Neural cell (in vitro differentiated cells): ENCODE measurements around the gene CDK6. TPM values are rescaled to one million over a fixed set of nuclear protein-coding genes. Genes with fewer than 3 reads are reported as not detected.

ENCODE experiments used
- H2AFZ ChIP-seq: fragments of 200-600, 300-800 bp; sonication (generic), shearing (Covaris generic); 2 replicates; pipeline ENCODE4 v1.6.0; 2014; ENCODE audit warnings: low read depth, mild to moderate bottlenecking, antibody characterized with exemption, low read length, moderate library complexity
- H3F3A ChIP-seq: fragments of 200-600 bp; shearing (Covaris generic); 2 replicates; pipeline ENCODE4 v1.6.1; 2016; ENCODE audit warnings: mild to moderate bottlenecking, moderate library complexity, mixed read lengths, antibody characterized with exemption, low read length; ENCODE audit not compliant: insufficient read depth, poor library complexity, severe bottlenecking
- H3K27ac ChIP-seq: fragments of 200-600, 300-800 bp; sonication (generic), shearing (Covaris generic); 2 replicates; pipeline ENCODE4 v1.5.1; 2014; ENCODE audit warnings: mild to moderate bottlenecking, low read length, moderate library complexity
- H3K27me3 ChIP-seq: fragments of 300-800, 200-600 bp; sonication (generic), shearing (Covaris generic); 2 replicates; pipeline ENCODE4 v1.6.0; 2014; ENCODE audit warnings: mild to moderate bottlenecking, low read depth, low read length, moderate library complexity; ENCODE audit not compliant: insufficient read depth
- H3K36me3 ChIP-seq: fragments of 300-800, 200-600 bp; sonication (generic), shearing (Covaris generic); 2 replicates; pipeline ENCODE4 v1.5.1; 2014; ENCODE audit warnings: mild to moderate bottlenecking, antibody characterized with exemption, low read length, moderate library complexity; ENCODE audit not compliant: insufficient read depth
- H3K4me2 ChIP-seq: fragments of 300-800, 200-600 bp; sonication (generic), shearing (Covaris generic); 2 replicates; pipeline ENCODE4 v1.6.0; 2014; ENCODE audit warnings: mild to moderate bottlenecking, low read length
- H3K4me3 ChIP-seq: fragments of 300-800, 200-600 bp; sonication (generic), shearing (Covaris generic); 2 replicates; pipeline ENCODE4 v1.5.1; 2014; ENCODE audit warnings: mild to moderate bottlenecking, low read length, moderate library complexity
- H3K79me2 ChIP-seq: fragments of 200-600 bp; shearing (Covaris generic); replicated peaks from 2 replicates; pipeline ENCODE4 v1.6.0; 2014; ENCODE audit warnings: mild to moderate bottlenecking, low read length, moderate library complexity; ENCODE audit not compliant: insufficient read depth
- H3K9ac ChIP-seq: fragments of 300-800, 200-600 bp; sonication (generic), shearing (Covaris generic); 2 replicates; pipeline ENCODE4 v1.6.1; 2016; ENCODE audit warnings: mild to moderate bottlenecking, low read length, mixed read lengths
- H3K9me2 ChIP-seq: fragments of 200-600 bp; shearing (Covaris generic); 2 replicates; pipeline ENCODE4 v1.6.1; 2016; ENCODE audit warnings: mild to moderate bottlenecking, low read length, mixed read lengths; ENCODE audit not compliant: insufficient read depth
- H3K9me3 ChIP-seq: fragments of 200-600, 300-800 bp; sonication (generic), shearing (Covaris generic); 2 replicates; pipeline ENCODE4 v1.6.1; 2016; ENCODE audit warnings: mild to moderate bottlenecking, mixed run types, low read length, moderate library complexity, mixed read lengths
- H4K20me1 ChIP-seq: fragments of 200-600 bp; shearing (Covaris generic); 2 replicates; pipeline ENCODE4 v1.6.1; 2016; ENCODE audit warnings: mild to moderate bottlenecking, mixed run types; ENCODE audit not compliant: insufficient read depth
- CTCF ChIP-seq: fragments of 450-650 bp; IDR thresholded peaks from 2 replicates; pipeline ENCODE4 v1.5.1; 2014; ENCODE audit warnings: antibody characterized with exemption, mild to moderate bottlenecking, moderate library complexity; ENCODE audit not compliant: poor library complexity, severe bottlenecking
- EP300 ChIP-seq: fragments of 450-650 bp; conservative IDR thresholded peaks from 2 replicates; pipeline ENCODE4 v1.6.1; 2014; ENCODE audit warnings: antibody characterized with exemption, mild to moderate bottlenecking, moderate library complexity; ENCODE audit not compliant: poor library complexity, severe bottlenecking
- EZH2 ChIP-seq: fragments of 200-600, 300-800 bp; shearing (Covaris generic), sonication (generic); IDR thresholded peaks from 2 replicates; pipeline ENCODE4 v1.6.1; 2014; ENCODE audit warnings: antibody characterized with exemption, low read length, borderline replicate concordance, mild to moderate bottlenecking; ENCODE audit not compliant: insufficient read depth, poor library complexity, severe bottlenecking
- MXI1 ChIP-seq: fragments of 450-650 bp; conservative IDR thresholded peaks from 2 replicates; pipeline ENCODE4 v1.6.1; 2014; ENCODE audit warnings: antibody characterized with exemption, mild to moderate bottlenecking; ENCODE audit not compliant: poor library complexity, severe bottlenecking
- POLR2AphosphoS5 ChIP-seq: IDR thresholded peaks from 2 replicates; pipeline ENCODE4 v1.6.1; 2012
- RAD21 ChIP-seq: fragments of 450-650 bp; conservative IDR thresholded peaks from 2 replicates; pipeline ENCODE4 v1.6.1; 2014; ENCODE audit warnings: antibody characterized with exemption, mild to moderate bottlenecking, moderate library complexity
- REST ChIP-seq: IDR thresholded peaks from 2 replicates; pipeline ENCODE4 v1.6.1; 2012; ENCODE audit warnings: borderline replicate concordance
- SMC3 ChIP-seq: fragments of 450-650 bp; conservative IDR thresholded peaks from 2 replicates; pipeline ENCODE4 v1.6.1; 2014; ENCODE audit warnings: antibody characterized with exemption, mild to moderate bottlenecking, moderate library complexity; ENCODE audit not compliant: poor library complexity
- TAF1 ChIP-seq: IDR thresholded peaks from 2 replicates; pipeline ENCODE4 v1.6.1; 2012; ENCODE audit warnings: low read depth
- polyA plus RNA-seq: library from polyadenylated mRNA; depleted of rRNA; stranded (reverse); fragments of >200 nt; gene quantifications from 2 replicates; pipeline ENCODE4 v1.2.3, GENCODE V29; 2014

CDK6 gene
- polyA plus RNA-seq, 1 donor from 2014 or later = 4.1 TPM

DNA sequence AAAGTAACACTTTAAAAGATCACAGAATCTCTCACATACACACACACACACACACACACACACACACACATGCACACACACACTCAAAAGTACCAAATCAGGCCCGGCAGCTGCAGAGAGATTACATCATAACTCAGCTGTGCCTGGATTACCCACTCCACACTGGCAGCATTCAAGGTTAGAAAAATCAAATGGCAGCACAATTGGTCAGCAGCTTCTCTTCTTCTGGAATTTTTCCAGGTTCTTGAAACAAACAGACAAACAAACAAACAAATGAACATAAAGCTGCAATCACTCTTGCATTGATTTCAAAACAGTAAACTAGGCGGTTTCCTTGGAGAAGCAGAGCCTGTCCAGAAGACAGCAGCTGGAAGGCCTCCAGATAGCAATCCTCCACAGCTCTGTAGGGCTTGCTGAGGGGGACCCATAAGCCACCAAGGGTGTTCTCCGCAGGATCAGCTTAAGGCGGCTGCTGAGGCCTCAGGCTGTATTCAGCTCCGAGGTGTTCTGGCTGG is 221.7 kb downstream of the CDK6 start:
- Histone ChIP-seq H3K27ac (no peak overlapping the region), H3K36me3 (no peaks in the 10 kb centered on the region)

DNA sequence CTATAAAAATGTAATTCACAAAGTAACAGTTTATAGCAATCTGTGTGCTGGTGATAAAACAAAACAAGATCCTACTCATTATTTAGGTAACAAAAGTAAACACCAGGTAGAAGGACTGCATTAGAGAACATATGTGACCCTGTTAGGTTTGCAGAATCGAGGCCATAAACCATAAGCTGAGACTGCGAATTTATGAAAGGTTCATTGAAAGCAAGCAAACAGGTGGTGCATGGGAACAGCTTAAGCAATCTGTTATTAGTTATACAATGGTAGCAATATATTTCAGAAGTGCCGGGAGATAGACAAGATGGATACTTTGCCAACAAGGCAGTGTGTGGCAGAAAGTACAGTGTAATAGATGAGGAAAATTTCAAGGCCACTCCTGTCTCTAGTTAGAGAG is 222.7 kb downstream of the CDK6 start:
- H3K27me3 ChIP-seq = peaks cover 3% of the 10 kb centered on the region
- H3K4me3 ChIP-seq = no peak overlapping the region
- no peak overlapping the region for H3K4me2 ChIP-seq
- no peak for TF ChIP-seq TAF1
- no peak for TF ChIP-seq CTCF
- TF ChIP-seq EZH2 = no peak
- no peak for TF ChIP-seq MXI1
- no peak for TF ChIP-seq EP300
- no peak for TF ChIP-seq SMC3
- no peak for TF ChIP-seq POLR2AphosphoS5
- TF ChIP-seq REST = no peak
- no peak for TF ChIP-seq RAD21
- H3K36me3 ChIP-seq = no peaks in the 10 kb centered on the region
- H4K20me1 ChIP-seq = no peaks in the 10 kb centered on the region
- H3K9me2 ChIP-seq = no peaks in the 10 kb centered on the region
- H3F3A ChIP-seq = no peaks in the 10 kb centered on the region
- no peaks in the 10 kb centered on the region for H3K9me3 ChIP-seq
- no peaks in the 10 kb centered on the region for H3K79me2 ChIP-seq
- H2AFZ ChIP-seq = no peak overlapping the region
- no peak overlapping the region for H3K9ac ChIP-seq
- H3K27ac ChIP-seq = no peak overlapping the region

More for the DNA sequence above, 221.7 kb downstream of the CDK6 start:
- H4K20me1 ChIP-seq = no peaks in the 10 kb centered on the region
- no peaks in the 10 kb centered on the region for H3K79me2 ChIP-seq
- H3K9ac ChIP-seq = no peak overlapping the region
- H3K4me2 ChIP-seq = no peak overlapping the region
- TF ChIP-seq REST (no peak), RAD21 (no peak), TAF1 (no peak)
- no peaks in the 10 kb centered on the region for H3K27me3 ChIP-seq
- no peaks in the 10 kb centered on the region for H3K9me2 ChIP-seq
- H2AFZ ChIP-seq = no peak overlapping the region
- H3F3A ChIP-seq = no peaks in the 10 kb centered on the region
- H3K9me3 ChIP-seq = no peaks in the 10 kb centered on the region
- H3K4me3 ChIP-seq = no peak overlapping the region
